ENCODE measurements around the gene ZBTB8OS. TPM values are rescaled to one million over a fixed set of nuclear protein-coding genes. Genes with fewer than 3 reads are reported as not detected.

The ZBTB8OS gene
- total RNA-seq, 2 experiments from 2014 or later: 23.9 to 24.1 TPM

DNA sequence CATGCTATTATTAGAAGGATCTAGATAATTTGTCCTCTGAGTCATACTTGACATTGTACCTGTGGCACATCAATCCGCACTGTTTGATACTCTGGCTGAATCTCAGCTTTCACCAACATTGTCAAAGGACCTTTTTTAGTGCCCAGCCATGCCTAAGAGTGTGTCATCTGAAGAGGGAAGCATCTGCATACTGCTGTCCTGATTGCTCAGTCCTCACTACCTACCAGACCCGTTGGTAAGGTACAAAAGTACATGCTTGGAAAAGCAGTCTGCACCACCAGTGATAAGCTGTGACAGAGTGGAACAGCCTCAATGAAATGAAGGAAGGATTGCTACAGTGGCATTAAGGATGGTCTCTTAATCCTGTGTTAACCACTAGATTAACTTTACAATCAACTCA, 35.1 kb upstream of the ZBTB8OS start:
- CTCF ChIA-PET: no interaction called here
- H3K27ac Mint-ChIP-seq: no peak overlapping the region
- H3K9me3 ChIP-seq (ENCODE audit: control insufficient read depth in 1 of 2, insufficient read depth in 1 of 2, low read length in 2 of 2): no peaks in the 10 kb centered on the region
- peaks cover 56% of the 10 kb centered on the region for H3K36me3 ChIP-seq (ENCODE audit: insufficient read depth, low read length)
- H3K27ac ChIP-seq (ENCODE audit: low read depth in 1 of 2, low read length in 2 of 2): no peak overlapping the region
- H3K4me3 Mint-ChIP-seq: no peak overlapping the region
- intact Hi-C loops (cut with DNase I, micrococcal nuclease): no loop called here
- no peak for TF ChIP-seq CTCF (IDR thresholded peaks at IDR 0.05)
- H3K27me3 Mint-ChIP-seq: no peaks in the 10 kb centered on the region
- H3K4me1 ChIP-seq (ENCODE audit: insufficient read depth, low read length): no peaks in the 10 kb centered on the region
- DNase-seq: no peak
- ATAC-seq (ENCODE audit: poor library complexity): no peak
- no peaks in the 10 kb centered on the region for H3K4me1 Mint-ChIP-seq (ENCODE audit: low read depth)
- no peaks in the 10 kb centered on the region for H3K9me3 Mint-ChIP-seq
- POLR2A ChIA-PET: interaction anchor here (1.4 kb wide), 1 partner anchor 35 kb away, joined by 5 read pairs; the partner anchor contains the start of genes RBBP4 and ZBTB8OS
- H3K27me3 ChIP-seq (ENCODE audit: control insufficient read depth in 1 of 2, insufficient read depth in 2 of 2, low read length in 2 of 2): no peaks in the 10 kb centered on the region
- H3K4me3 ChIP-seq (ENCODE audit: low read length): no peak overlapping the region
- peaks cover 58% of the 10 kb centered on the region for H3K36me3 Mint-ChIP-seq (ENCODE audit: low read depth)

DNA sequence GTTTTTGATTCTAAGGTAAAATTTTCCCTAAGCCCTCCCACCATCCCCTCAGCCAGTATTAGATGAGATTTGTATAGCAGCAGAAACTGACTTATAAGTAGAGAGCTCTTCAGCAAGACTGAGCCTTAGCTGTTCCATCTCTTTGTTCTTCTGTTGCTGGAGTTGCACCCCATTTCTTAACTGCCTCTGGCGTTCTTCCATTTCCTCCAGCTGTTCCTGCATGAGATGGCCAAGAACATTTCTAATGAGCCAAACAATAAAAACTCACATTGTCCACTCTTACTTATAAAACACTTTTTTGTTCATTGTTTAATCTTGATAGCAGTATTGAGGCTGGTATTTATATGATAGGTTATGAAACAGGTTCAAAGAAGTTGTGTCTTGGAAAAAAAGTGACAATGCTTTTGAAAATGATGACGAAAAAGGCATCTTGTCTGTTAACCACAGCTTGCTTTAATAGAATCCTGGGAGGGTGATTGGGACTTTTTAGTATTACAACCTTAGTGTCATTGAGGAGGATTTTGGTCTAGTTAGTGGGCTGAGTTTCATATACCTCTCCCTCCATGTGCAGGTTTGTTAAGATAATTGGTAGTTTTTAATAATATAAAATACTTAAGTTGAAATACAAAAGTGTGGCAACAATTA, 33.9 kb upstream of the ZBTB8OS start:
- Histone ChIP-seq H3K4me3 (ENCODE audit: low read length) (no peak overlapping the region), H3K36me3 (ENCODE audit: insufficient read depth, low read length) (peaks cover 61% of the 10 kb centered on the region), H3K9me3 (ENCODE audit: control insufficient read depth in 1 of 2, insufficient read depth in 1 of 2, low read length in 2 of 2) (no peaks in the 10 kb centered on the region), H3K27me3 (ENCODE audit: control insufficient read depth in 1 of 2, insufficient read depth in 2 of 2, low read length in 2 of 2) (no peaks in the 10 kb centered on the region), H3K27ac (ENCODE audit: low read depth in 1 of 2, low read length in 2 of 2) (no peak overlapping the region), H3K4me1 (ENCODE audit: insufficient read depth, low read length) (no peaks in the 10 kb centered on the region)
- intact Hi-C loops (cut with DNase I, micrococcal nuclease): no loop called here
- Mint-ChIP-seq H3K4me3 (no peak overlapping the region), H3K27ac (no peak overlapping the region), H3K27me3 (no peaks in the 10 kb centered on the region), H3K4me1 (ENCODE audit: low read depth) (no peaks in the 10 kb centered on the region), H3K36me3 (ENCODE audit: low read depth) (peaks cover 70% of the 10 kb centered on the region), H3K9me3 (no peaks in the 10 kb centered on the region)
- CTCF ChIA-PET: interaction anchor here (0.8 kb wide), 1 partner anchor 28 kb away, joined by 3 read pairs; no protein-coding TSS in a partner anchor
- TF ChIP-seq CTCF (IDR thresholded peaks at IDR 0.05): no peak
- POLR2A ChIA-PET: no interaction called here
- DNase-seq (no peak), ATAC-seq (ENCODE audit: poor library complexity) (no peak)

DNA sequence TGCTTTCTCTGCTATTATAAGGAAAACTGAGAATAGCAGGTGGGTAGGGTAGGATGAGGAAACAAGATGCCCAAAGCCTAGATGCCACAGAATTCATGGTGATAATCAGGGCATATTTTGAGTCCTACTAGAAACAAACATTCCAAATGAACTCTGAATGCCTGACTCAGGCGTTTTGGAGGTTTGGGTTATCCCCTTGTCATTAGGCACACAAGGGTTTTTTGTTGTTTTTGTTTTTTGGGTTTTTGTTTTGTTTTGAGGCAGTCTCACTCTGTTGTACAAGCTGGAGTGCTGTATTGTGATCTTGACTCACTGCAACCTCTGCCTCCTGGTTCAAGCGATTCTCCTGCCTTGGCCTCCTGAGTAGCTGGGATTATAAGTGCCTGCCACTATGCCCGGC, 33.0 kb upstream of the ZBTB8OS start:
- no peak for DNase-seq
- no peaks in the 10 kb centered on the region for H3K9me3 Mint-ChIP-seq
- Histone ChIP-seq H3K9me3 (ENCODE audit: control insufficient read depth in 1 of 2, insufficient read depth in 1 of 2, low read length in 2 of 2) (no peaks in the 10 kb centered on the region), H3K27me3 (ENCODE audit: control insufficient read depth in 1 of 2, insufficient read depth in 2 of 2, low read length in 2 of 2) (no peaks in the 10 kb centered on the region), H3K4me3 (ENCODE audit: low read length) (no peak overlapping the region), H3K27ac (ENCODE audit: low read depth in 1 of 2, low read length in 2 of 2) (no peak overlapping the region), H3K36me3 (ENCODE audit: insufficient read depth, low read length) (peaks cover 68% of the 10 kb centered on the region), H3K4me1 (ENCODE audit: insufficient read depth, low read length) (no peaks in the 10 kb centered on the region)
- no peak for ATAC-seq (ENCODE audit: poor library complexity)
- peaks cover 78% of the 10 kb centered on the region for H3K36me3 Mint-ChIP-seq (ENCODE audit: low read depth)
- H3K4me1 Mint-ChIP-seq (ENCODE audit: low read depth): no peaks in the 10 kb centered on the region
- no peak overlapping the region for H3K4me3 Mint-ChIP-seq
- no peak for TF ChIP-seq CTCF (IDR thresholded peaks at IDR 0.05)
- ChIA-PET POLR2A (no interaction called here), CTCF (no interaction called here)
- no peaks in the 10 kb centered on the region for H3K27me3 Mint-ChIP-seq
- intact Hi-C loops (cut with DNase I, micrococcal nuclease): no loop called here
- H3K27ac Mint-ChIP-seq: no peak overlapping the region

Data from CD4-positive, alpha-beta T cell (primary cell).